Measurements from ENCODE around the gene SKIDA1. TPM values are rescaled to one million over a fixed set of nuclear protein-coding genes. Genes with fewer than 3 reads are reported as not detected.

The SKIDA1 gene
- total and polyA plus RNA-seq, 4 donors, result 0.10 to 1.6 (median 0.80) TPM

DNA sequence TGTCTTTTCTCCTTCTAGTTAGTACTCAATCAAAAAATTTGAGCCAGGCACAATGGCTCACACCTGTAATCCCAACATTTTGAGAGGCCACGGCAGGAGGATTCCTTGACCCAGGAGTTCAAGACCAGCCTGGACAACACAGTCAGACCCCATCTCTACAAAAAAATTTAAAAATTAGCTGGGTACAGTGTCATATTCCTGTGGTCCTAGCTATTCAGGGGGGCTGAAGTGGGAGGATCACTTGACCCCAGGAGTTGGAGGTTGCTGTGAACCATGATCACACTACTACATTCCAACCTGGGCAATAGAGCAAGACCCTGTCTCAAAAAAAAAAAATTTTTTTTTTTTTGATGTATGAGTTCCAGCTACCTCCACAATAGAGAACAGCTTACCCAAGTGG is 57.8 kb downstream of the SKIDA1 start:
- no peaks in the 10 kb centered on the region for H3K36me3 ChIP-seq (ENCODE audit: control insufficient read depth in 4 of 4, insufficient read depth in 4 of 4, low read length in 4 of 4)
- H3K27ac ChIP-seq (ENCODE audit: low read depth in 1 of 2, low read length in 1 of 2), result no peak overlapping the region
- H3K9ac ChIP-seq (ENCODE audit: insufficient read depth in 1 of 2, low read length in 2 of 2), result no peak overlapping the region
- TF ChIP-seq, protein P1, sequence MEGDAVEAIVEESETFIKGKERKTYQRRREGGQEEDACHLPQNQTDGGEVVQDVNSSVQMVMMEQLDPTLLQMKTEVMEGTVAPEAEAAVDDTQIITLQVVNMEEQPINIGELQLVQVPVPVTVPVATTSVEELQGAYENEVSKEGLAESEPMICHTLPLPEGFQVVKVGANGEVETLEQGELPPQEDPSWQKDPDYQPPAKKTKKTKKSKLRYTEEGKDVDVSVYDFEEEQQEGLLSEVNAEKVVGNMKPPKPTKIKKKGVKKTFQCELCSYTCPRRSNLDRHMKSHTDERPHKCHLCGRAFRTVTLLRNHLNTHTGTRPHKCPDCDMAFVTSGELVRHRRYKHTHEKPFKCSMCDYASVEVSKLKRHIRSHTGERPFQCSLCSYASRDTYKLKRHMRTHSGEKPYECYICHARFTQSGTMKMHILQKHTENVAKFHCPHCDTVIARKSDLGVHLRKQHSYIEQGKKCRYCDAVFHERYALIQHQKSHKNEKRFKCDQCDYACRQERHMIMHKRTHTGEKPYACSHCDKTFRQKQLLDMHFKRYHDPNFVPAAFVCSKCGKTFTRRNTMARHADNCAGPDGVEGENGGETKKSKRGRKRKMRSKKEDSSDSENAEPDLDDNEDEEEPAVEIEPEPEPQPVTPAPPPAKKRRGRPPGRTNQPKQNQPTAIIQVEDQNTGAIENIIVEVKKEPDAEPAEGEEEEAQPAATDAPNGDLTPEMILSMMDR (IDR thresholded peaks at IDR 0.05; ENCODE audit: control extremely low read depth, extremely low read depth), result no peak
- no peaks in the 10 kb centered on the region for H3K27me3 ChIP-seq (ENCODE audit: control insufficient read depth in 3 of 3, insufficient read depth in 3 of 3, low read length in 2 of 3)
- WGBS, 2 donors, result 93 to 97% methylated on average over 1 of the region's 1 CpG
- DNase-seq (no peak), ATAC-seq (ENCODE audit: insufficient read depth, low FRiP score) (no peak)
- H3K4me1 ChIP-seq (ENCODE audit: control insufficient read depth in 5 of 5, insufficient read depth in 5 of 5, low read length in 5 of 5), result no peaks in the 10 kb centered on the region
- H3K9me3 ChIP-seq (ENCODE audit: control insufficient read depth in 4 of 4, insufficient read depth in 3 of 4, low read length in 3 of 4), result no peaks in the 10 kb centered on the region
- no peak overlapping the region for H3K4me3 ChIP-seq

DNA sequence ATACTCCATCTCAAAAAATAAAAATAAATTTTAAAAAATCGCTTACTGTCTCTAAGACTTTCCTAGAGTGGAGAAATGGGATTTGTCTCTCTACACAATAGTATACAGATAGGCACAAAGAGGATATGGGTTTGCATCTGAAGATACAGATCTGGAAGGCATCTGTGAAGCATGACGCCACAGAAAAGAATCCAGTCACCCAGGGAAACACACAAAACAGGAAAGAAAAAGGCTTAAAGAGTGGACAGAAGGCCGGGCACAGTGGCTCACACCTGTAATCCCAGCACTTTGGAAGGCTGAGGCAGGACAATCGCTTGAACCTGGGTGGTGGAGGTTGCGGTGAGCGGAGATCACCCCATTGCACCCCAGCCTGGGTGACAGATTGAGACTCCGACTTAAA is 61.3 kb downstream of the SKIDA1 start:
- TF ChIP-seq, protein P1 (IDR thresholded peaks at IDR 0.05; ENCODE audit: control extremely low read depth, extremely low read depth), result no peak
- Histone ChIP-seq H3K4me3 (no peak overlapping the region), H3K9me3 (ENCODE audit: control insufficient read depth in 4 of 4, insufficient read depth in 3 of 4, low read length in 3 of 4) (no peaks in the 10 kb centered on the region), H3K27me3 (ENCODE audit: control insufficient read depth in 3 of 3, insufficient read depth in 3 of 3, low read length in 2 of 3) (no peaks in the 10 kb centered on the region), H3K4me1 (ENCODE audit: control insufficient read depth in 5 of 5, insufficient read depth in 5 of 5, low read length in 5 of 5) (no peaks in the 10 kb centered on the region), H3K9ac (ENCODE audit: insufficient read depth in 1 of 2, low read length in 2 of 2) (no peak overlapping the region), H3K36me3 (ENCODE audit: control insufficient read depth in 4 of 4, insufficient read depth in 4 of 4, low read length in 4 of 4) (no peaks in the 10 kb centered on the region), H3K27ac (ENCODE audit: low read depth in 1 of 2, low read length in 1 of 2) (no peak overlapping the region)
- WGBS, 2 donors, result 92 to 94% methylated on average over 7 of the region's 7 CpGs
- DNase-seq (no peak), ATAC-seq (ENCODE audit: insufficient read depth, low FRiP score) (no peak)

Small RNA genes within 50 kb of the gene (small RNA-seq; reads per million reads assigned to genes)
- 0.08 reads per million for gene MIR1915 (ENCODE audit: low replicate concordance)
- not detected for gene RF00019 (ENCODE audit: low replicate concordance)
- gene RNU6-306P (ENCODE audit: low replicate concordance), result not detected

Other genes with a start within 250 kb of the SKIDA1 start
- gene MLLT10, start 8.6 kb upstream of the SKIDA1 start, total RNA-seq, result 10 to 100 TPM; 49.1 to 97.8 TPM
- 10 to 100 TPM; 20.6 to 22.3 TPM for gene MLLT10, start 8.6 kb upstream of the SKIDA1 start, polyA plus RNA-seq

All from lung (tissue), 13 donors.